NCI-H2107 (cell line): ENCODE measurements around the gene ZBTB22.
"Not testable (repeated sequence)": the region's sequence is repeated elsewhere in the genome, so short reads cannot be mapped to it uniquely, and the experiment has no call there.

Experiments
- DNase-seq: peaks from one replicate; lab custom pipeline; 2025; lab: John Stamatoyannopoulos, UW

The ZBTB22 gene

GRCh38 chr6:33298773-33299236, 18.7 kb downstream of the ZBTB22 start, which contains the start of gene RGL2:
Gene RGL2, minus strand, starts transcription at chr6:33298942. Its CDS starts 332 bp downstream, at chr6:33298610.
- DNase-seq = no peak

GRCh38 chr6:33297956-33298772, 19.4 kb downstream of the ZBTB22 start:
- DNase-seq = no peak

- DNase-seq = no peak
Measured at GRCh38 chr6:33297406-33297955, 20.1 kb downstream of the ZBTB22 start.

GRCh38 chr6:33296797-33297405, 20.6 kb downstream of the ZBTB22 start:
- no peak for DNase-seq

GRCh38 chr6:33295621-33296369, 21.7 kb downstream of the ZBTB22 start:
- no peak for DNase-seq

GRCh38 chr6:33294086-33294823, 23.3 kb downstream of the ZBTB22 start:
- DNase-seq = no peak

- no peak for DNase-seq
Measured at GRCh38 chr6:33292996-33293682, 24.4 kb downstream of the ZBTB22 start.

GRCh38 chr6:33290459-33290858, 27.1 kb downstream of the ZBTB22 start:
- no peak for DNase-seq

- DNase-seq = no peak
Measured at GRCh38 chr6:33289784-33290315, 27.7 kb downstream of the ZBTB22 start.

- DNase-seq = peak; percentile 38
Measured at GRCh38 chr6:33288921-33289783, 28.4 kb downstream of the ZBTB22 start, which contains the start of the genes PFDN6 and WDR46. Gene PFDN6, plus strand, starts transcription at chr6:33289601. Its CDS starts 256 bp downstream, at chr6:33289857. Gene WDR46, minus strand, starts transcription at chr6:33289239. Its CDS starts 69 bp downstream, at chr6:33289170.

- DNase-seq = no peak
Measured at GRCh38 chr6:33288141-33288920, 29.2 kb downstream of the ZBTB22 start.

- DNase-seq = no peak
Measured at GRCh38 chr6:33286946-33287914, 30.3 kb downstream of the ZBTB22 start.

- not testable (repeated sequence) for DNase-seq
Measured at GRCh38 chr6:33285214-33285613, 32.3 kb downstream of the ZBTB22 start.

- DNase-seq = no peak
Measured at GRCh38 chr6:33280539-33280938, 37.0 kb downstream of the ZBTB22 start.

- DNase-seq = peak; percentile 62
Measured at GRCh38 chr6:33279971-33280511, 37.5 kb downstream of the ZBTB22 start.

- DNase-seq = no peak
Measured at GRCh38 chr6:33279257-33279695, 38.3 kb downstream of the ZBTB22 start.

GRCh38 chr6:33278810-33279209, 38.7 kb downstream of the ZBTB22 start:
- DNase-seq = no peak
